HG03159 (cell line): ENCODE results near the gene KCNQ2.
"Not testable (repeated sequence)": the region's sequence is repeated elsewhere in the genome, so short reads cannot be mapped to it uniquely, and the experiment has no call there.

Source experiments
- ATAC-seq: cut with Tn5 transposase; IDR thresholded peaks from one replicate; pipeline ENCODE4 v1.9.1; 2021; ENCODE audit warnings: mild to moderate bottlenecking, moderate library complexity; ENCODE audit not compliant: unreplicated experiment

KCNQ2 gene

DNA sequence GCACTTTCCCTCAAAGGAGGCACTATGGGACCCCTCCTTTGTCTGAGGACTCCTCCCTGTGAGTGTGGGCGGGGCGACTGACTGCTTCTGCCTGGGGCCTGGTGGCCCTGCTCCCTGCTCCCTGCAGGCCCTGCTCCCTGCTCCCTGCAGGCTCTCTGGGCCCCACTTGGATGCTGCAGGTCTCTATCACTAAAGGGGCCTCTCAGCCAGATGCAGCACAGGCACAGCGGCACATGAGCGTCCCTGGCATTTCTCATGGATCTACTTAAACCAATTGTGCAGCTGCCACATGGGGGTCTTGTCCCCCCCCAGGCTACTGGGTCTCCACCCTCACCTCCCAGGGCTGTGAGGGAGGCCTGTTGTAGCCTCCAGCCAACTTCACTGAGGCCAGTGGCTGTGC is 18.6 kb upstream of the KCNQ2 start:
- ATAC-seq, result no peak

DNA sequence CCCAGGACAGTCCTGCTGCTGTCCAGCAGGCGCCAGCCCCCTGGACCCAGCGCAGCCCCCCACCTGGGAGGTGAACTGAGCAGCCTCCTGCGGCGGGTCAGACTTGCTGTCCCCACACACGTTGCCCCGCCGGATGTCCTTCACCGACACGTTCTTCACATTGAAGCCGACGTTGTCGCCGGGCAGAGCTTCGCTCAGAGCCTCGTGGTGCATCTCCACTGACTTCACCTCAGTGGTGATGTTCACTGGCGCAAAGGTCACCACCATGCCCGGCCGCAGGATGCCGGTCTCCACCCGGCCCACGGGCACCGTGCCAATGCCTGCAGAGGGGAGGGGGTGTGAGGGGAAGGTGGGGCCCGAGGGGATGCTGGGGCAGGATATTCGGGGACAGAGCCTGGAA is 18.0 kb upstream of the KCNQ2 start:
- no peak for ATAC-seq

GRCh38 chr20:63488315-63489251 is 16.1 kb upstream of the KCNQ2 start:
- no peak for ATAC-seq

DNA sequence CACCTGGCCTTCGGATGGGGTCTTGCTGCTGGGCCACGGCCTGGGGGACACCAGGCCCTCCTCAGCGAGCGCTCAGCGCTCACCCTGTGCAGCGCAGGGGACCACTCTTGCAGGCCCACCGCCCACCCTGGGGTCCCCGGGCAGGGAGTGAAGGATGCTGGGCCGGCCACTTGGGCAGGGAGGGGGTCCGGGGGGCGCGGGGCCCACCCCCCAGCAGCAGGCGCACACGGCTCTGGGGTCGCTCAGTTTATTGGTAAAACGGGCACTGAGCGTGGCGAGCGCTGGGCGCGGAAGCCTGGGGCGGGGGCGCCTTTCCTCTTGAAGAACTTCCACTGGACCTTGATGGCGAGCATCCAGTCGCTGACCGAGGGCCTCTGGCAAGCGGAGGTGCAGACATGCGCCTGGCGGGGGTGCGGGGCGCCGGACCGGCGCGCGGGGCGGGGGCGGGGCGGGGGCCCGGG is 15.4 kb upstream of the KCNQ2 start:
- ATAC-seq, result no peak

GRCh38 chr20:63487116-63487764 is 14.8 kb upstream of the KCNQ2 start:
- ATAC-seq, result no peak

DNA sequence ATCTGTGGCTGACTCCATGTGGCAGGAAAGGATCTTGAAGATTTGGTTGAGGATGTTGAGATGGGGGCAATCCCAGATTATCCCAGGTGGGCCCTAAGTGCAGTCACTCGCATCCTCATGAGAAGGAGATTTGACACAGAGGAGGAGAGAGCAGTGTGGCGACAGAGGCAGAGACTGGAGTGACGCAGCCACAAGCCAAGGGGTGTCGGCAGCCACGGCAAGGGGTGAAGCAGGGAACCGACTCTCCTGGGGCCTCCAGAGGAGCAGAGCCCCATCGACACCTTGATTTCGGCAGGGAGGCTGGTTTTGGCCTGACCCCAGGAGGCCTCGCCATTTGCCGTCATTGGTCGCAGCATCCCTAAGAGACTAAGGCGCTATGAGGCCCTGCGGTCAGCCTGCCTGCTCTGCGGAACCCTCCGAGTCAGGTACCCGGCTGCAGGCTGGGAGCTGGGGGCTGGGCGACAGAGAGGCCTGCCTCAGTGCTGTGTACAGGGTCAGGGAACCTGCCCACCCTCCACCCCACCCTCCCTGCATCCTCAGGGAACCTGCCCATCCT is 13.9 kb upstream of the KCNQ2 start:
- ATAC-seq, result no peak

- ATAC-seq, result no peak
These were observed 12.4 kb upstream of the KCNQ2 start for GRCh38 chr20:63484651-63485403.

- ATAC-seq, result no peak
These were observed 11.8 kb upstream of the KCNQ2 start for GRCh38 chr20:63484236-63484635.

- ATAC-seq, result no peak
These were observed 11.4 kb upstream of the KCNQ2 start for GRCh38 chr20:63483834-63484233.

GRCh38 chr20:63482021-63482587 is 9.6 kb upstream of the KCNQ2 start:
- ATAC-seq, result no peak

- ATAC-seq, result no peak
These were observed 9.0 kb upstream of the KCNQ2 start for GRCh38 chr20:63481503-63481902.

DNA sequence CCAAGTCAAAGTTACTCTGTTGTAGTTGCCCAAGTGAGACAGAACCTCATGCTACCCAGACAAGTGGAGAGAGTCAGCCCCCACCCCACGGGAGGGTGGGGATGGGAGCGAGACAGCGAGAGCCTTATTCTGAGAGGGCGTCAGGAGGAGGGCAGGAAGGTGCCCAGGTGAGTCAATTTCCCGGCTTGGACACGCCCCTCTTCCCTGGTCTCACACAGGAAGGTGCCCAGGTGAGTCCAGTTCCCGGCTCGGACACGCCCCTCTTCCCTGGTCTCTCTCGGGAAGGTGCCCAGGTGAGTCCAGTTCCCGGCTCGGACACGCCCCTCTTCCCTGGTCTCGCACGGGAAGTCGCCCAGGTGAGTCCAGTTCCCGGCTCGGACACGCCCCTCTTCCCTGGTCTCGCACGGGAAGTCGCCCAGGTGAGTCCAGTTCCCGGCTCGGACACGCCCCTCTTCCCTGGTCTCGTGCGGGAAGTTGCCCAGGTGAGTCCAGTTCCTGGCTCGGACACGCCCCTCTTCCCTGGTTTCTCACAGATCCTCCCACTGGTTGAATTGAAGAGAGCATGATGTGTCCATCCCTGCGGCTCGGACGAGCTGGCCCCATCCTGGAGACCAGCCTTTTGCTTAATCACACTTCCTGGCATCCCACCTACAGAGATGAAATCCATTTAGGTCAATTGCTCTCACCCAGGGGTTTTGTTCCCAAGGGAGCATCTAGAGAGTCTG is 7.4 kb upstream of the KCNQ2 start:
- ATAC-seq, result not testable (repeated sequence)

DNA sequence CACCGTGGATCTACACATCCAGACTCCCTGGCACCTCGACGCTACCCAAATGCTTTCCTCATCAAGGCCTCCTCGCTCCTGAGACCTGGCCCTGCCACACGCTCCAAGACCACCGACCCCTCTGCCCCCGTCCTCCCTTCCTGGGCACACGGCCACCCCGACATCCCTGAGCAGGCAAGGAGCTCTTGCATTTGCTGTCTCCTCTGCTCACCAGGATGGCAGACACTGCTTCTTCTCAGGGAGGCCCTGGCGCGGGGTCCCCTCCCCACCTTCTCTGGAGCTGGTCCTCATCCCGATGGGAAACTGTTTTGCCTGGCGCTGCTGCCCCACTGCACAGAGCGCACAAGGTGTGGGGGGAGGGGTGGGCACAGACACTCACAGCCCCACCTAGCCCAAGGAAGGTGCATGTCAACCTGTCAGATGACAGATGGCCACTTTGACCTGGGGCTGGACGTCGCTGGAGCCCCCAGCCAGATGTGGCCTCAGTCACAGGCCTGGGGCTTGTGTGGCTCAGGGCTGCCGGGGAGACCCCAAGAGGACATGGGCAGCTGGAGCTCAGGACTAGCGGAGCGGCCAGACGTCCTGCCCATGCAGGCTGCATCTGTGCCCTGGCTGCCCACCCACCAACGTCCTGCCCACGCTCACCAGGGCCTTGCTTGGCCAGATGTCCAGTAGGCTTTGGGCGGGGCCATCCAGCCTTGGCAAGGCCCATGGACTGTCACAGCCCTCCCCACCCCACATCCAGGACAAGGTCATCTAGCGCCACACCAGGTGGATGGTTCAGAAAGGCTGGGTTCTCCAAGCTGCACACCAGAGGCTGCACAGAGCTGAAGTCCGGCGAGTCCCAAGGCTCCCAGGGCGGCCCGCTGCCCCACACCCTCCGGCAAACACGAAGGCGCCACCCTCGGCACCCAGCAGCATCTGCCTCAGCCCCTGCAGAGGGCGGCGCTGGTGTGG is 6.2 kb upstream of the KCNQ2 start:
- ATAC-seq, result no peak

GRCh38 chr20:63477944-63478343 is 5.5 kb upstream of the KCNQ2 start:
- no peak for ATAC-seq

GRCh38 chr20:63477061-63477616 is 4.7 kb upstream of the KCNQ2 start:
- no peak for ATAC-seq

GRCh38 chr20:63475209-63475608 is 2.8 kb upstream of the KCNQ2 start:
- no peak for ATAC-seq

- no peak for ATAC-seq
These were observed 1.3 kb upstream of the KCNQ2 start for GRCh38 chr20:63473555-63474449.
